ENCODE measurements around the gene PALD1.

DNA sequence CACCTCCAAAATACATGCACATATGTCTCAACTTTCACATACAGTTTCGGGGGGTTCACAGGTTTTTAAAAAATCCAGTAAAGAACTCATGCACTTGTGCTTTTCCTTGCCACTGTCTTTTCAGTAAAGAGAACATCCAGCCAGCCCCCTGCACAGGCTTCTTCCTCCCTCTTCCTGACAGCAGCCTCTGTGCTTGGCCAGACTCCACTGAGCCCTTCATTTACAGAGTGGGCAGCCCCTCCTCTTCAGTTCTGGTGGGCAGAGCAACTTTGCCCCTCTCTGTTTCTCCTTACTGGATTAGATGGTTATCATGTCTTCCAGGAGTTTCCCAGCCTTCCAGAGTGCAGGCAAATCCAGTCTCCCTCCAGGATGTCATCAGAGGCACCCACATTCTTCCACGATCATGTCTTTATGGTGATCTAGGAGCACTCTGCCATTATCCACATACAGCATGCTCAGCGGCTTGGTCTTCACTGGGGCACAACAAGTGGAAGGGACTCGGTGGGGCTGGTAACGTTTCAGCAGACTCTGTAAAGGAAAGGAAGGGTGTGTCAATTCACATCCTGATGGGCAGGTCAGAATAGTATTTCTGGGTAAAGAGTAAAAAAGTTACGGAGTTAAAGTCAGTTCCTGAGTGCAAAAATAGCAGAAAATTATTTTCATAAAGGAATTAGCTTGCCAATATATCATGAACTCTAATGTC lies 45.9 kb upstream of the PALD1 start:
- TF ChIP-seq, protein P1, sequence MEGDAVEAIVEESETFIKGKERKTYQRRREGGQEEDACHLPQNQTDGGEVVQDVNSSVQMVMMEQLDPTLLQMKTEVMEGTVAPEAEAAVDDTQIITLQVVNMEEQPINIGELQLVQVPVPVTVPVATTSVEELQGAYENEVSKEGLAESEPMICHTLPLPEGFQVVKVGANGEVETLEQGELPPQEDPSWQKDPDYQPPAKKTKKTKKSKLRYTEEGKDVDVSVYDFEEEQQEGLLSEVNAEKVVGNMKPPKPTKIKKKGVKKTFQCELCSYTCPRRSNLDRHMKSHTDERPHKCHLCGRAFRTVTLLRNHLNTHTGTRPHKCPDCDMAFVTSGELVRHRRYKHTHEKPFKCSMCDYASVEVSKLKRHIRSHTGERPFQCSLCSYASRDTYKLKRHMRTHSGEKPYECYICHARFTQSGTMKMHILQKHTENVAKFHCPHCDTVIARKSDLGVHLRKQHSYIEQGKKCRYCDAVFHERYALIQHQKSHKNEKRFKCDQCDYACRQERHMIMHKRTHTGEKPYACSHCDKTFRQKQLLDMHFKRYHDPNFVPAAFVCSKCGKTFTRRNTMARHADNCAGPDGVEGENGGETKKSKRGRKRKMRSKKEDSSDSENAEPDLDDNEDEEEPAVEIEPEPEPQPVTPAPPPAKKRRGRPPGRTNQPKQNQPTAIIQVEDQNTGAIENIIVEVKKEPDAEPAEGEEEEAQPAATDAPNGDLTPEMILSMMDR (IDR thresholded peaks at IDR 0.05) = no peak
- no peak for TF ChIP-seq POLR2A (IDR thresholded peaks at IDR 0.05)
